GM21447 (cell line): ENCODE measurements around the gene DYNLRB1.
"Not testable (repeated sequence)": the region's sequence is repeated elsewhere in the genome, so short reads cannot be mapped to it uniquely, and the experiment has no call there.

Source experiments
- ATAC-seq: cut with Tn5 transposase; IDR thresholded peaks from one replicate; pipeline ENCODE4 v1.9.1; 2021; ENCODE audit not compliant: unreplicated experiment

Gene DYNLRB1

DNA sequence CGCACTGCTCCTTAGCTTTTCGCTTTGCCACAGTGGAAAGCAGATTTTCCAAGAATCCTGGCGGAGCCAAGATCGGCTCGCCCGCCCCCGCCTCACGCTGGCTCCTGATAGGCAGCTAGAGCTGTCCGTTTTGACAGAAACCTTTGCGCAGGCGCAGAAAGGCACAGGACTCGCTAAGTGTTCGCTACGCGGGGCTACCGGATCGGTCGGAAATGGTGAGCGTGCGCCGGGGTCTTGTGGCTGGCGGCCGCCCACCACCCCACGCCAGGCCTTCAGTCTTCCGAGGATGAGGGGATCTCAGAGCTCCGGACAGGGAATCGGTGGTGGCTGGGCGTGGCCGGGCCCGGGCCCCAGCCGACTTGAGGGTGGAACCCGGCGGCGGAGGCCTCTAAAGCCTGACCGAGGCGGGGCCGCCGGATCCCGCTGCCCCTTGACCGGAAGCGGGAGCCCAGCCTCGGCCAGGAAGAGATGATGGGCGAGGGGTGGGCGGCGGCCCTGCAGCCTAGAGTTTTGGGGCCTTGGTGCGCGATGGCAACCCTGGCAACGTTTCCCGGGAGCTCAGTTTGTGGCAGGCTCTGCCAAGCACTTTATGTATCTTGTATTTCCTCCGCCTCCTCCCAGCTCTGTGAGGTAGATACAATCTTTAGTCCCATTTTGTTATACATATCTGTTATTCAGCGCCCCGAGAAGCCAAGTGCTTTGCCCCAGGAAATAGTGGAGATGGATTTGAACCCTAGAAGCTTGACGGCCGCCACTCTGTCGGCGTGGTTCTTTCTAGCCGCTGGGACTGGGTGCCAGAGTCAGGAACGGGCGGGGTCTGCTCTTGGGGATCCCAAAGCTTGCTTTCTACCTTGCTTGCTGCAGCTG is at the start of gene DYNLRB1:
DYNLRB1 (plus strand) TSS at position 176 of the 867 bp plus-strand sequence; CDS start at position 213, 37 bp downstream.
- ATAC-seq: peak; percentile 56

DNA sequence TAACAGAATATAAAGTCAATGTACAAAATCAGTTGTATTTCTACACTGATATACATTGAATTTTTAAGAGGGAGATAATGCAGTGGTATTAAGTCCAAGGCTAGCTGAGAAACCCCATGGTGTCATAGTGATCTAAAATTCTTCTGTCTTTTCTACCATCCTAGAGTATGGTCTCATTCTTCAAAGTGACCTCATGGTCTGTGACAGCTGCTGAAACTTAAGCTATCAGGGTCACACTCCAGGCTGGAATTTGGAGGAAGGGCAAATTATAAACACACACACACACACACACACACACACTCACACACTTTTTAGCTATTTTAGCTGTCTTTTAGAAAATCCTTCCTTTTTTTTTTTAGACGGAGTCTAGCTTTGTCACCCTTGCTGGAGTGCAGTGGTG is 47.3 kb upstream of the DYNLRB1 start:
- ATAC-seq: no peak

DNA sequence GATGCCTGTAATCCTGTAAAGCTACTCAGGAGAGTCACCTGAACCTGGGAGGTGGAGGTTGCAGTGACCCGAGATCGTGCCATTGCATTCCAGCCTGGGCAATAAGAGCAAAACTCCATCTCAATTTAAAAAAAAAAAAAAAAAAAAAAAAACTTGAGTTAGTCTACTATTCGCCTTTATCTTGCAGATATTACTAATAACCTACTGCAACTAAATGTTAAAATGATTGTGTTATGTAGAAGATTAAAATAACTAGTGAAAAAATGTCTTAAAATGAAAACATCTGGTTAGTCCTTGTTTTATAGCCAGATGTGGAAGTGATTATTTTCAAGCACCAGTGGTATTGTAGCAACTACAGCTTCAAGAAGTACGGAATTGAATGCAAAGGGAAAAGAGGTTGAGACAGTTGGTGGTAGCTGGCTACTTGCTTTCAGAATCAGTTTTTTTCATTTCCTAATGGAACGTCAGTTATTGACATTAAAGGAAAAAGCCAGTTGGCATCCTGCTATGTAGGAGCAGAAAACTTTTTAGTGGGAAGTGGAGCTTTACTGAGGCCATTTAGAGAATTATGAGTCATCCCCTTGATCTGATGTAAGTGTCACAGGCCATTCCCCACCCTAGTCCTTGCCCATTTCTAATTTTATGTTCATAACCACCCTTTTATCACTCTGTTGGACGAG is 43.8 kb upstream of the DYNLRB1 start:
- ATAC-seq: no peak

DNA sequence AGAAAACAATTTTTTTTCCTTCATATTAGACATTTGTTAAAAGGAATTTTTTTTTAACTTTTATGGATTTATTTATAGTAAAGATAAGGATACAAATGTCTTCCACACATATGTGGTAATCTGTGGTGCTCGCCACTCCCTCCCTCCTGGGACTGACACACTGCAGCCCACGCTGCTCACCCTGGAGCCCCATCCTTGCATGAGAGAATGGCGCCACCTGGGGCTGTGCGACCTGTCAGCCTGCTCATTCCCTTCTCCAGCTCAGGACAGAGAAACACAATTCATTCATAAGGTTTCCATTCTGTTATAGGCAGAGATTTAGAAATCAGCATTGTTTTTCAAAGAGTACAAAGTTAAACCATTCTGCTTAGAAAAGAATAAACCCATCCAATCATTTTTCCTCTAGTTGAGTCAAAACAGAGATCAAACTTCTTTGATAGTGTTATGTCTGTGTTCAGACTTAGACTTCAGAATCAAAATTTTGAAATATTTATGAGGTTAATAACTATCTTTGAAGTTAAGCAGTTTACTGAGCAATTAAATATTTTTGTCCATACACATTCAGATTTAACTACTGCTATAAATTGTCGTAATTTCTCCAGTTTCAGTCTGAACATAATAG is 42.8 kb upstream of the DYNLRB1 start:
- no peak for ATAC-seq

DNA sequence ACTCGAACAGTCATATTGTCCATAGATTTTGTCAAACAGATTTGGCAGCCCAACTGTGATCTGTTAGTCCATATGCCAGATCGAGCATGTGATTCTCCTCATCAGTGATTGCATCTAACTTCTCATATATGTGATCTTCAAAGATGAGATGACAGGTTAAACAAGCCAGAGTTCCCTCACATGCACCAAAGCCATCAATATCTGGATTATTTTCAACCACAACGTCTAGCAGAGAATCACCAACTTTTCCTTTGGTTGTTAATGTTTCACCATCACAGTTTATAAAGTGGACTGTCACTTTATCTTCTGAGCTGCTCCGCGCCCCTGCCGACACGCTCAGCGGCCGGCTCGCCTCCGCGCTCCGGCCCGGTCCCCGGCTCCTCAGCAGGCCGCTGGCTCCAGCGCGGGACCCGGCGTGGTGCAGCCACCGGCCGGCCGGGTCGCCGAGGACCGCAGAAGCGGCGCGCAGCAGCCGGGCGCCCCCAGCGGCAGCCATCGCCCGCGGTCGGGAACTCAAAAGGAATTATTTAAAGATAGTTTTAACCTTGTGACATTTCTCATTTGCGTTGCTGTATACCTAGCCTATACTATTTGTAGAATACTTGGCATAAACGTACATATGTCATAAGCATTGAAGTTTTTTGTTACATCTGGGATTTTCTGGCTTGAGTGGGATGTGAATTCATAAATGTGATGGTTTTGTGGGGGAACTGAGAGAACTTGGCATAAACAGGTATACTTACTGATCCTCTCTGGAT is 40.1 kb upstream of the DYNLRB1 start:
- ATAC-seq: no peak

DNA sequence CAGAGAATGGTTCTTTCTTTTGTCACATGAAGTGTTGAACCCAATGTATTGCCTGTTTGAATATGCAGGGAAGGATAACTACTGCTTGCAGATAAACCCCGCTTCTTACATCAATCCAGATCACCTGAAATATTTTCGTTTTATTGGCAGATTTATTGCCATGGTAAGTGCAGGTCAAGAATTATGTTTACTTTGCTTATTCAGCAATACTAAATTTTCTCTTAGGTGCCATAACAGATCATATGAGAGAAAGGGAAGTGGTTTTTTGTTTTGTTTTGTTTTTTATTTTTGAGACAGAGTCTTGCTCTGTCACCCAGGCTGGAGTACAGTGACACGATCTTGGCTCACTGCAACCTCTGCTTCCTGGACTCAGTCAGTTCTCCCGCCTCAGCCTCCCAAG is 36.6 kb upstream of the DYNLRB1 start:
- ATAC-seq: no peak

DNA sequence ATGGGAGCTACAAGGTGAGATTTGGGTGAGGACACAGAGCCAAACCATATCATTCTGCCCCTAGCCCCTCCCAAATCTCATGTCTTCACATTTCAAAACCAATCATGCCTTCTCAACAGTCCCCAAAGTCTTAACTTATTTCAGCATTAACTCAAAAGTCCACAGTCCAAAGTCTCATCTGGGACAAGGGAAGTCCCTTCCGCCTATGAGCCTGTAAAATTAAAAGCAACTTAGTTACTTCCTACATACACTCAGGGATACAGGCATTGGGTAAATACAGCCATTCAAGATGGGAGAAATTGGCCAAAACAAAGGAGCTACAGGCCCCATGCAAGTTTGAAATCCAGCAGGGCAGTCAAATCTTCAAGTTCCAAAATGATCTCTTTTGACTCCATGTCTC is 34.1 kb upstream of the DYNLRB1 start:
- ATAC-seq: not testable (repeated sequence)

DNA sequence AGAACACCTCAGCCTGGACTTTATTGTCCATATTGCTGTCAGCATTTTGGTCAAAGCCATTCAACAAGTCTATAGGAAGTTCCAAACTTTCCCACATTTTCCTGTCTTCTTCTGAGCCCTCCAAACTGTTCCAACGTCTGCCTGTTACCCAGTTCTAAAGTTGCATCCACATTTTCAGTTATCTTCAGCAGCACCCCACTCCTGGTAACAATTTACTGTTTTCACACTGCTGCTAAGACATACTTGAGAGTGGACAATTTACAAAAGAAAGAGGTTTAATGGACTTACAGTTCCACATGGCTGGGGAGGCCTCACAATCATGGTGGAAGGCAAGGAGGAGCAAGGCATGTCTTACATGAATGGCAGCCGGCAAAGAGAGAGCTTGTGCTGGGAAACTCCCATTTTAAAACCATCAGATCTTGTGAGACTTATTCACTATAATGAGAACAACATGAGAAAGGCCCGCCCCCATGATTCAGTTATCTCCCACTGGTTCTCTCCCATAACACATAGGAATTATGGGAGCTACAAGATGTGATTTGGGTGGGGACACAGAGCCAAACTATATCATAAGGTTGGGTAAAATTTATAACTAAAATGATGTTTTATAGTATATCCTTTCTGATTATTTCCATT is 32.5 kb upstream of the DYNLRB1 start:
- not testable (repeated sequence) for ATAC-seq

DNA sequence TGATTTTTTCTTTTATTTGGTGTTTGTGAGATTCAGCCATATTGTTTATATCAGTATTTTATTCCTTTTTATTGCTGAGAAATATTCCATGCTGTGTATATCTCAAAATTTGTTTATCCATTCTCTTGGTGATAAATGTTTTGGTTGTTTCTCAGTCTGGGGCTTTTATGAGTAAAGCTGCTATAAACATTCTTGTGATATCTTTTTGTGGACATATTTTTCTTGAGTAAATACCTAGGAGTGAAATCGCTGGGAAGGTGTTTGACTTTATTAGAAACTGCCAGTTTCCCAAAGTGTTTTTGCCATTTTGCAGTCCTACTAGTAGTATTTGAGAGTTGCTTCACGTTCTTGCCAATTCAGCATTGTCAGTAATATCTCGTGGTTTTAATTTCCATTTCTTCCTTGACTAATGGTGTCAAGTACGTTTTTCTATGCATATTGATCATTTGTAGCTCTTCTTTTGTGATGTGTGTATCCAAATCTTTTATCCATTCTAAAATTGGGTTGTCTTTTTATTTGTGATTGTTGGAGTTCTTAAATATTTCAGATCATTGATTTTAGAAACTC is 31.1 kb upstream of the DYNLRB1 start:
- ATAC-seq: no peak

DNA sequence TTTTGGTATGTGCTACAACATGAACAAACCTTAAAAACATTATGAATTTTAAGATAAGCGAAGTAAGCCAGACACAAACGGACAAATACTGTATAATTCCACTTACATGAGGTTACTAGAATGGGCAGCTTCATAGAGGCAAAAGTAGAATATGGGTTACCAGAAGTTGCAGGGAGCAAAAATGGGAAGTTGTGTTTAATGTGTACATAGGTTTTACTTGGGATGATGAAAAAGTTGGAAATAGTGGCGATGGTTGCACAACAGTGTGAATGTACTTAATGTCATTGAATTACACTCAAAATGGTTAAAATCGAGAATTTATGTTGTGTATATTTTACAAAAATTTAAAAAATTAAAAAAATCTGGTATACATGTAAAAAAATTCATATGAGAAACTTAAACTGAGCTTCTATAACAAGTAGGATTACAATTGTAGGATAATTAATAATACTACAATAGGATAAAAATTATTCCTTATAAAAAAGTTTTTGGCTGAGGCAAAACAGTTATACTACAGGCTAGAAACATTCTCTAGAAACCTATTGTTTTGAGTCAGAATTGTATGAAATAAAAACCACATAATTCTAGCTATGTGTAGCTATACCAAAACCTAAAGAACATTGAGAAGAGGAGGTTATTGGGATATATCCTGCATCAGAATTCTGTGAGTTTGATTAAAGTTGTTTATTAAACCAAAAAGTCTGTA is 24.8 kb upstream of the DYNLRB1 start:
- ATAC-seq: no peak

DNA sequence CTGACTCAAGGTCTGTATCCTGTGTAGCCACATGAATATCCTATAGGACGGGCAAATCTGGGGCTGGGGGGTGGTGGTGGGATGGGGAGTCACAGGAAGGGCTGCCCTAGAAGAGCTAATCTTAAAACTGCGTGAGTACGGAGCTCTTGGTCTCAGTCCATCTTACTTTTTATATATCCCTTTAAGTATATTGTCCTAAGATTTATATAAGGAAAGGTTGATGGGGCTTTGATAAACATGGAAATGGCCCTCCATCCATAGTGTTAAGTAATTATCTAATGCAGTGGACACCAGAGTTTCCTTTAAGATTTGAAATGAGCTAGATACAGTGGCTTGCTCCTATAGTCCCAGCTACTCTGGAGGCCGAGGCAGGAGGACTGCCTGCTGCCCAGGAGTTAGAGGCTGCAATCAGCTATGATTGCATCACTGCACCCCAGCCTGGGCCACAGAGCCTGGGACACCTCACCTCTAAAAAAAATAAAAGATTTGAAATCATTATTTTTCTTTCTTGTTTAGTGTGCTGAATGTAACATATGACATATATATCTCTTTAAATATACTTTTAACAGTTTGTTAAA is 24.2 kb upstream of the DYNLRB1 start:
- ATAC-seq: no peak

DNA sequence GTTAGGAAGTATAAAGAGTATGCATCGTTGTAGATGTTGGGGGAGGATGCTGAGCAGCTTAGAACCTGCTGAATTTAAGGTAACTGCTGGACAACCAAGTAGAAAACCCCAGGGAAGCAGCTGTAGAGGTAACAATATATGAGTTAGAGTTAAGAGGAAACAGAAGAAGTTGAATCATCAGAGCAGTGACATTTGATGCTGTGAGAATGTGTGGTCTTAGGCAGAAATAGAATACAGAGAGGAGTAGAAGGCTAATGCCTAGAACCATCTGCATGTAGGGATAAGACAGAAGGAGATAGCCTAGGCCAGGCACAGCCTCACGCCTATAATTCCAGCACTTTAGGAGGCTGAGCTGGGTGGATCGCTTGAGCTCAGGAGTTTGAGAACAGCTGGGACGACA is 22.6 kb upstream of the DYNLRB1 start:
- no peak for ATAC-seq

DNA sequence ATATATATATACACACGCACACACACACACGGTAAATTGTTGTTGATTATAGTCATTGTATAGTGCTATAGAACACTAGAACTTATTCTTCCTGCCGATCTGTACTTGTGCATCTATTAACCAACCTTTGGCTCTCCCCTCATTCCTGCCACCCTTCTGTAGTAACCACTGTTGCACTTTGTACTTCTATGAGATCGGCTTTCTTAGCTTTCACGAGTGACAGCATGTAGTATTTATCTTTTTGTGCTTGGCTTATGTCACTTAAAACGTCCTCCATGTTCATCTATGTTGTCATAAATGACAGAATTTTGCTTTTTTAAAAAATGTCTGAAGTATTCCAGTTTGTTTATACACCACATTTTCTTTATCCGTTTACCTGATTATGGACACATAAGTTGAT is 20.9 kb upstream of the DYNLRB1 start:
- no peak for ATAC-seq

DNA sequence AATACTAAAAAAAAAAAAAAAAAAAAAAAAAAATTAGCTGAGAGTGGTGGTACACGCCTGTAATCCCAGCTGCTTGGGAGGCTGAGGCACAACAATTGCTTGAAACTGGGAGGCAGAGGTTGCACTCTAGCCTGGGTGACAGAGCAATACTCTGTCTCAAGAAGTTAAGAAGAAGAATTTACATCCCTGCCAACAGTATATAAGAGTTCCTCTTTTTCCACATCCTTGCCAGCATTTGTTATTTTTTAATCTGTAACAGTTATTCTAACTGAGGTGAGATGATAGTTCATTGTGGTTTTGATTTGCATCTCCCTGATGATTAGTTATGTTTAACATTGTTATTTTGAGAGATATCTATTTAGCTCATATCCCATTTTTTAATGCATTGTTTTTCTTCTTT is 20.3 kb upstream of the DYNLRB1 start:
- ATAC-seq: no peak

DNA sequence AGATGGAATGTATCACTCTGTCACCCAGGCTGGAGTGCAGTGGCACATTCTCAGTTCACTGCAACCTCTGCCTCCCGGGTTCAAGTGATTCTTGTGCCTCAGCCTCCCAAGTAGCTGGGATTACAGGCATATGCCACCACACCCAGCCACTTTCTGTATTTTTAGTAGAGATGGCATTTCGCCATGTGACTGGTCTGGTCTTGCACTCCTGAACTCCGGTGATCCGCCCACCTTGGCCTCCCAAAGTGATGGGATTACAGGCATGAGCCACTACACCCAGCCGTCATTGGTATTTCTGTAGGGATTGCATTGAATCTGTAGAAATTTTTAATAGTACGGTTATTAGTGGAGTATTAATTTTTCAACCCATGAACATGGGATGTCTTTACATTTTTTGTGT is 18.6 kb upstream of the DYNLRB1 start:
- not testable (repeated sequence) for ATAC-seq

DNA sequence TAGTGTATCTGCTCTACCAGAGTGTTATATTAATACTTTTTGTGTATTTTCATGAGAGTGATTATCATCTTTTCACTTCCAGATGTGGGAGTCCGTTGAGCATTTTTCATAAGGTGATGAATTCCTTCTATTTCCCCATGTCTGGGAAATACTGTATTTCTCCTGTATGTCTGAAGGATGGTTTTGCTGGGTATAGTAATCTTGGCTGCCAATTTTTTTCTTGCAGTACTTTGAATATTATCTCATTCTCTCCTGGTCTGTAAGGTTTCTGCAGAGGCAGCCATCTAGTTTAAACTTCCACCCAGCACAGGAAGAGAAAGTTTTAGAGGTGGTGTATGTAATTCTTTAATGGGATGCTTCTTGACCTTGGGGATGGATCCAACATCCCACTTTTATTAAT is 15.4 kb upstream of the DYNLRB1 start:
- no peak for ATAC-seq

DNA sequence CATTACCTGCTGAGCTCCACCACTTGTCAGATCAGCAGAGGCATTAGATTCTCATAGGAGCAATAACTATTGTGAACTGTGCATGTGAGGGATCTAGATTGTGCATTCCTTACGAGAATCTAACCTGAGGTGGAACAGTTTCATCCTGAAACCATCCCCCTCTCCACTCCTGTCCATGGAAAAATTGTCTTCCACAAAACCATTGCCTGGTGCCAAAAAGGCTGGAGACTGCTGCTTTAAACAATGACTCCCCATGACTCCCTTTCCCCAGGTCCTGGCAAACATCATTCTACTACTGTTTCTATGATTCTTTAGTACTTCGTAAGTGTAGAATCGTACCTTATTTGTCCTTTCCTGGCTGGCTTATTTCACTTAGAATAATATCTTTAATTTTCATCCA is 9.7 kb upstream of the DYNLRB1 start:
- no peak for ATAC-seq

DNA sequence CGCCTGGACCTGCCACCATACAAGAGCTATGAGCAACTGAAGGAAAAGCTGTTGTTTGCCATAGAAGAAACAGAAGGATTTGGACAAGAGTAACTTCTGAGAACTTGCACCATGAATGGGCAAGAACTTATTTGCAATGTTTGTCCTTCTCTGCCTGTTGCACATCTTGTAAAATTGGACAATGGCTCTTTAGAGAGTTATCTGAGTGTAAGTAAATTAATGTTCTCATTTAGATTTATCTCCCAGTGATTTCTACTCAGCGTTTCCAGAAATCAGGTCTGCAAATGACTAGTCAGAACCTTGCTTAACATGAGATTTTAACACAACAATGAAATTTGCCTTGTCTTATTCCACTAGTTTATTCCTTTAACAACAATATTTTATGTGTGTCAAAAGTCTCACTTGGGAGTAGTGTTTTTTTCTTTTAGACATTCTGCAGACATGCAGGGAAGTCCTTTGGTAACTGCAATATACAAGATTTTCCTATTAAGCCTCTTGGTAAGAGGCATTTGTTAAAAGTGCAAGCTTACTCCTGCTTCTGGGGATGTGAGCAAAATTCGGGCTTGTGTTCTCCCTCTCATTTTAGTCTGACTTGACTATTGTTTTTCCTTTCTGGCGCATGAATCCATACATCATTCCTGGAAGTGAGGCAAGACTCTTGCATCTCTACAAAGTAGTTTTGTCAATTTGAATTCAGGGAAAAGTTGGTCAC is 8.4 kb upstream of the DYNLRB1 start:
- ATAC-seq: no peak

DNA sequence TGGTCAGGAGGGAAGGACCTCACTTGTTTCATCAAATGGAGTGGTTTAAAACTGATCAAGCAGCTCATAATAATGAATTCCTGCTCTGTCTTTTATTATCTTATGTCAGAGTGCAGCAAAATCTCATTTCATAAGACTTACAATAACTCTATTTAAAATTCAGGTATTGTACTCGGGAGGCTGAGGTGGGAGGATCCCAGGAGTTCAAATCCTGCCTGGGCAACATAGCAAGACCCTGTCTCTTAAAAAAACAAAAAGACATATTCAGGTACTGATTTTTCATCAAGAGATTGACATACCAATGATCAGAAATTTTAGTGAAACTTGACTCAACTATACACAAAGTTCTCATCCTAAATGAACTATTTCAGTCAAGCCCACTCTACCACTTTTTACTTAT is 5.6 kb upstream of the DYNLRB1 start:
- ATAC-seq: no peak
